ENCODE measurements around the gene FUNDC1.
"Not testable (repeated sequence)": the region's sequence is repeated elsewhere in the genome, so short reads cannot be mapped to it uniquely, and the experiment has no call there.

FUNDC1 gene

DNA sequence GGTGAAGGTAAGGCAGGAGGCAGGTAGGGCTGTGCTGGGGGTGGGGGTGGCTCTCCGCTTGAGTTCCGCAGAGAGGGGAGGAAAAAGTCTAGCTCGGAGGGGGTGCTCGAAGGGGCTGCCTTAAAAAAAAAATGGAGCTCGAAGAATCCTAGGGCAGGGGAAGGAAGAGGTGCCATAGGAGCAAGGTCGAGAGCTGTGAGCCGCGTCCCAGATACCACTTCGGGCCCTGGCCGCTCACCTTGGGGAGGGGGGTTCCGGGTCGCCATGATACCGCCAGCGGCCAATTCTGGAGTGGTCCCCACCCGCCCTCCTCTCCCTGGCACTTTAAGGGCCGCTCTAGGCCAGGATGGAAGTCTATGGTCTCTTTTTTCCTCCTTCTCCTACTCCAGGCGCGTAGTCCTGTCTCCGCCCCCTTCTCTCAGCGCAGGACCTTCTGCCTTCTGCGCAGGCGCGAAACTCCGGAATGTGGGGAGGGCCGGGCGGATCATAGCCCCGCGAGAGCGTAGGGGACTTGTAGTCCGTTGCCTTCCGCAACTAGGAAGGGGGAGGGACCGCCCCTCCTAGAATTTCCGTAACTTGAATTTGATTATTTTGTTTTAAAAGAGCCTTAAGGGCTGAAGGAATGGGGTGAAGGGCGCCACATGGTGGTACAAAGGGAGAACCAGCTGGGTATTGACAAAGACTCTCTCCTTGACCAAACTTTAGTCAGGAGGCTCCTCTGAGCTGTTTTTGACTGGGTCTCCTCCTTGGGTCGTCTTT lies at the start of gene FUNDC1:
TSS of gene FUNDC1 (minus strand) at position 293 of the 759 bp plus-strand sequence. CDS start at position 266, 27 bp downstream.
- peak; percentile 87 for DNase-seq

- DNase-seq = no peak
Measured at GRCh38 chrX:44585866-44586265, 43.2 kb upstream of the FUNDC1 start.

GRCh38 chrX:44580466-44580865 lies 37.8 kb upstream of the FUNDC1 start:
- DNase-seq = no peak

DNA sequence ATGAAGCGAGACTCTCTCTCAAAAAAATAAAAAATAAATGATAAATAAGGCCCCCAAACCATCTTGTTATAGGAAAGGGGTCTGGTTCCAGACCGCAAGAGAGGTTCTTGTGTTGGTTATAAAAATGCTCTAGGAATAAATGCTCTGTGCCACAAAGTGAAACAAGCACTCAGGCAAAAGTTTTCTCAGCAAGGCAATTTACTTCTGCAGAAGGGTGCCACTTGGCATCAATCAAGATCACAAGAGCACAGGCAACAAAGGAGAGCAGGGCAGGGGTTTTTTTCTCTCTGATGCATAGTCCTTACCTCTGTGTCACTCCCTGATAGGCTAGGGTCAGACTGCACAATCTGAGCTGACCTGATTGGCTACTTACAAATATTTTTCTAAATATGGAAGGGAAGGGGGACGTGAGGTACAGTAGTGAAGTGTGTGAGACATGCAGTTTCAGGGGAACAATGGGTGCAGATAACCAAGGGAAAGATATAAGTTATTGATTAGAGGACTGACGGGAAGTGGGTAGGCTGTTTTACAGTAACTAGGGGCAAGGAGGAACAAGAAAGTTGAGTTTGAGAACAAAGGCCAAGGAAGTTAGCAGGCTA lies 29.8 kb upstream of the FUNDC1 start:
- no peak for DNase-seq

DNA sequence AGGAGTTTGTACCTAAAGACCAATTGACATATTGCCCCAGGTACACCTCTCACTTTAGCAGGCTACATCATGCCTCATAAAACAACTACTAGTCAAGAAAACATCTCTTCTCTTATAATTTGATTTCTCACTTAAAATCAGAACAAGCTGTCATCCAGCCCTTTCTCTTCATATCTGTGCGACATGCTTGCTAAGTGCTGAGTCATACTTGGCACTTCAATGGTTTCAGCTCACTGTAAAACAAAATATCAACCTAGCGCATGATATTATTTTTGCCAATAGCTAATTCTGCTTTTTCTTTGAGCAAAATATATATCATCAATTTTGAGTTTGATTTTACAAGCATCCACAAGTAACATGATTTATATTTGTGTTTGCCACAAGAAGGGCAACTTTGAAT lies 27.9 kb upstream of the FUNDC1 start:
- DNase-seq = no peak

DNA sequence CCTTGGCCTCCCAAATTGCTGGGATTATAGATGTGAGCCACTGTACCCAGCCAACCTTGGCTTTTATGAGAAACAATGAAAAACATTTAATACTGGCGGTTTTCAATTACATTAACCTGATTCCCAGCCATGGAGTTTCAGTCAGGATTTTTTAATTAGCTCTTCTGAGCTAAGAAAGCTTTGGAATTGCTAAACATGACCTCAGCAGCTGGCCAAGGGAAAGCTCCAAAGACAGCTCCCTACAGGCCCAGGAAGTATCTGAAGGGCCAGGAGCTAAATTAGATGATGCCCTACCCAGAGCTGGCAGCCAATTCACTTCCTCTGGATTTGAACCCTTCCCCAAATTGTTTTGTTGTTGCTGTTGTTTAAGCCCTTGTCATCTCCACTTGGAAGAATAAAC lies 26.5 kb upstream of the FUNDC1 start:
- DNase-seq = no peak

- DNase-seq = no peak
Measured at GRCh38 chrX:44568196-44568595, 25.5 kb upstream of the FUNDC1 start.

- DNase-seq = not testable (repeated sequence)
Measured at GRCh38 chrX:44561896-44562295, 19.2 kb upstream of the FUNDC1 start.

DNA sequence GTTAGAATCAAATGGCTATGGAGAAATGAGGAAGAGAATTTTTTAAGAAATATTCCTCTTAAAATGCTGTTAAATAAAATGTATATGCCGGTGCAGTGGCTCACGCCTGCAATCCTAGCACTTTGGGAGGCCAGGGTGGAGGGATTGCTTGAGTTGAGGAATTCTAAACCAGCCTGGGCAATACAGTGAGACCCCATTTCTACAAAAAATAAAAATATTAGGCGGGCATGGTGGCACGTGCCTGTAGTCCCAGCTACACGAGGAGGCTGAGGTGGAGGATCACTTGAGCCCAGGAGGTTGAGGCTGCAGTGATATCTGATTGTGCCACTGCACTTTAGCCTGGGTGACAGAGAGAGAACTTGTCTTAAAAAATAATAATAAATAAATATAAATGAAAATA lies 7.9 kb upstream of the FUNDC1 start:
- DNase-seq = no peak

- not testable (repeated sequence) for DNase-seq
Measured at GRCh38 chrX:44545454-44545853, 2.8 kb upstream of the FUNDC1 start.

- no peak for DNase-seq
Measured at GRCh38 chrX:44544036-44544435, 1.4 kb upstream of the FUNDC1 start.

GRCh38 chrX:44536198-44536597 lies 6.5 kb downstream of the FUNDC1 start:
- no peak for DNase-seq

- DNase-seq = no peak
Measured at GRCh38 chrX:44529310-44529709, 13.3 kb downstream of the FUNDC1 start.

DNA sequence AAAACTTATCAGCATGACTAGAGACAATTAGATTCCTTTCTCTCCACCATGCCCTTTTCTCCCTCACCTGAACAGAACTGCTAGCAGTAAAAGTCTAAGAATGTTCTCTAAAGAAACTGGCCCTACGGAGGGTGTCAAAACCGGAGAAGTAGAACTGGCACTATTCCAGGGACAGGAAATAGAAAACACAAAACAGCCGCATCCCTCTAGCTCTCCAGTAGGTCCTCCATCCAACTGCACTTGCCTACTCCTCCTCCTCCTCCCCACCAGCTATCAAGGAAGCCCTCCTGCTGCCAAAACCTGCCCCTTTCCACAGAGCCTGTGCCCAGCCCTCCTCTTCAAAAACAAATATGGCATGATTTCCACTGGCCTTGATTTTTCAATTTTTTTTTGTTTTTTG lies 28.4 kb downstream of the FUNDC1 start:
- DNase-seq = no peak

DNA sequence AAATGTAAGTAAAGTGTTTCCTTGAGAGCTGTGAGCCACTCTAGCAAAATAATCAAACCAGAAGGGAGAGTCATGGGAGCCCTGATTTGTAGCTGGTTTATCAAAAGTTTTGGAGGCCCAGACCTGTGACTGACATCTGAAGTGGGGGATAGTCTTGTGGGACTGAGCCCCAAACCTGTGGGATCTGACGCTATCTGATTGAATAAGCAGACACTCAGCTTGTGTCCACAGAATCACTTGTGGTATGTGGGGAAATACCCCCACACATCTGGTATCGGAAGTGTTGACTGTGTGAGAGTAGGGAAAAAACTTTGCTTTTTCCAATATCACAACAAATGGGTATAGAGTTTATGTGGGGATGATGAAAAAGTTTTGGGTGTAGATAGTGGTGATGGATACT lies 35.4 kb downstream of the FUNDC1 start:
- DNase-seq = no peak

GRCh38 chrX:44506678-44507077 lies 36.0 kb downstream of the FUNDC1 start:
- DNase-seq = no peak

DNA sequence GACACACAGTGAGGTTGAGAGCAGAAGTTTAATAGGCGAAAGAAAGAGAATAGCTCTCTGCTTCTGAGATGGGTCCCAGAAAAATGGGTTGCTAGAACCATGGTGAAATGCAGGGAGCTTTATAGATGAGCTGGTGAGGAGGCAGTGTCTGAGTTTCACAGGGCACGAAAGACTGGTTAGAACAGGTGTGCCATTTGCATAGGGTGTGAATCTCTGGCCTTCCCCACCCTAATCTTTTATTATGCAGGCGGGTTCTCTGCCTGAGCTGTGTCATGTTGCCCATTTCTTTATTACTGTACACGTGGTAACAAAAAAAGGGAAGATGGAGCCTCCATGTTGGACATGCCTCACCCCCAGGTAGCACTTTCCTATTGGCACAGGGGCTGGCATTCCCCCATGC lies 39.1 kb downstream of the FUNDC1 start:
- no peak for DNase-seq

- no peak for DNase-seq
Measured at GRCh38 chrX:44495091-44495490, 47.6 kb downstream of the FUNDC1 start.

- no peak for DNase-seq
Measured at GRCh38 chrX:44494357-44494756, 48.3 kb downstream of the FUNDC1 start.

- no peak for DNase-seq
Measured at GRCh38 chrX:44489515-44489914, 53.1 kb downstream of the FUNDC1 start.

DNA sequence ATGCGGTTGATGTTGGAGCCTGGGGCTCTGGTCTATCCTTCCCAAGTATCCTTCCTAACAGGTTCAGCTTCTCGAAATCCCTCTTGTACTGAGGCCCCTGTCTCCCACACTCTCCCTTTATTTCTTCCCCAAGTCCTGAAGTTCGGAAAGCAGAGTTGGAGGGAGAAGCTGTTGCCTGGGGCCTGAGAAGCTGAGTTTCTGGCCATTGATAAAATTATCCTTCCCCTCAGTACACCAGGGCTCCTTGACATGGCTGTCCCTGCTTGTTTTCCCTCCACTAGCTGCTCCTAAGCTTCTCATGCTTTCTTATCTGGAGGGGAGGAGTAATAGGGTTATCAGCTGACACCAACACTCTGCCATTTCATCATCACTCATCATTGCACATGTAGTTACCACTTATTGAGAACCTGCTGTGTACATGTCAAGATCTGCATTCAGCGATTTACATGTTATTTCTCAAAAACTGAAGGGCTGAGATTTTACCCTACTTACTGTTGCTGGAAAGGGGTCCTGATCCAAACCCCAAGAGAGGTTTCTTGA lies 58.0 kb downstream of the FUNDC1 start:
- DNase-seq = no peak

GRCh38 chrX:44483965-44484606 lies 58.6 kb downstream of the FUNDC1 start:
- no peak for DNase-seq

GRCh38 chrX:44482575-44482974 lies 60.1 kb downstream of the FUNDC1 start:
- DNase-seq = no peak

DNA sequence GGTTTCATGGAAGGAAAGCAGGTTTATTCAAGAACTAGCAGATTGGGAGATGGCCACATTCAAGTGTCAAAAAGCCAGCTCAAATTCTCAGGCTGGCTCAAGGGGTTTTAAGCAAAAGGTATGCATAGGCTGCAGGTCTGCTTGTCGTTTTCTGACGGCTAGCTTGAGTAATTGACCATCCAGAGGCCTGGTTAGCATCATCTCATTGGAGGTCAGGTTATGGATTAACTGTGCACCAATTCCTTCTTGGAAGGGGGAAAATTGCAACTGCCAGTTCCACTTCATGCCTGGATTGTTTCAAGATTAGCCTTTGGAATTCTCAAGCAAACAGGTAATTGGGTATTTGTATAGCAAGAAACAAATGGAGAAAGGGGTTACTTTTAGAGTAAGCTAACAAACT lies 62.1 kb downstream of the FUNDC1 start:
- DNase-seq = no peak
